MCF 10A (cell line): ENCODE results near the gene GPS2. TPM values are rescaled to one million over a fixed set of nuclear protein-coding genes. Genes with fewer than 3 reads are reported as not detected.

Source experiments
- BruUV-seq: library from RNA; stranded (reverse); fragments of 400-500 nt; replicated peaks from 2 replicates; lab custom pipeline; 2021; lab: Mats Ljungman, UMichigan
- CTCF ChIA-PET: fragments of 300-600 bp; sonication (Branson Sonifier 250); formaldehyde crosslinking; extraction: SDS; loops from one replicate; lab custom pipeline; 2021; ENCODE audit warnings: antibody characterized with exemption, inconsistent platforms; lab: Yijun Ruan, JAX
- POLR2A ChIA-PET: fragments of 300-600, 350-650 bp; sonication (Branson Sonifier 250); formaldehyde crosslinking; extraction: SDS; loops from one replicate; lab custom pipeline; 2020; ENCODE audit warnings: antibody characterized with exemption, inconsistent platforms; lab: Yijun Ruan, JAX
- DNase-seq: peaks from one replicate; pipeline ENCODE4 v3.0.0-alpha.2; 2018; ENCODE audit not compliant: unreplicated experiment
- H3K27ac Mint-ChIP-seq: one replicate; pipeline ENCODE4 v1.8.0; 2022; ENCODE audit warnings: mild to moderate bottlenecking, low read depth, mixed read lengths; ENCODE audit not compliant: unreplicated experiment
- H3K27me3 Mint-ChIP-seq: one replicate; pipeline ENCODE4 v1.8.0; 2022; ENCODE audit warnings: mixed read lengths; ENCODE audit not compliant: insufficient read depth, unreplicated experiment
- H3K36me3 Mint-ChIP-seq: one replicate; pipeline ENCODE4 v1.8.0; 2022; ENCODE audit warnings: mild to moderate bottlenecking, moderate library complexity, mixed read lengths; ENCODE audit not compliant: insufficient read depth, unreplicated experiment
- H3K4me1 Mint-ChIP-seq: one replicate; pipeline ENCODE4 v1.8.0; 2022; ENCODE audit warnings: mixed read lengths; ENCODE audit not compliant: insufficient read depth, unreplicated experiment
- H3K4me3 Mint-ChIP-seq: one replicate; pipeline ENCODE4 v1.8.0; 2022; ENCODE audit warnings: mild to moderate bottlenecking, moderate library complexity, mixed read lengths; ENCODE audit not compliant: unreplicated experiment
- H3K9me3 Mint-ChIP-seq: one replicate; pipeline ENCODE4 v1.8.0; 2022; ENCODE audit warnings: mixed read lengths; ENCODE audit not compliant: unreplicated experiment
- intact Hi-C: fragments of 100-400 bp; cut with micrococcal nuclease; formaldehyde crosslinking; loops from 2 replicates; pipeline ENCODE4 v1.14.1; 2022
- total RNA-seq: library from RNA; stranded (reverse); gene quantifications from 2 replicates; pipeline ENCODE4 v1.2.3, GENCODE V29; 2022
- TF ChIP-seq, protein P1 (sequence below): fragments of 200-600 bp; IDR thresholded peaks from one replicate; pipeline ENCODE4 v1.8.0; 2022; ENCODE audit warnings: antibody characterized with exemption, mild to moderate bottlenecking; ENCODE audit not compliant: unreplicated experiment

Gene GPS2
- total RNA-seq, 1 experiment from 2014 or later = 49.8 TPM

DNA sequence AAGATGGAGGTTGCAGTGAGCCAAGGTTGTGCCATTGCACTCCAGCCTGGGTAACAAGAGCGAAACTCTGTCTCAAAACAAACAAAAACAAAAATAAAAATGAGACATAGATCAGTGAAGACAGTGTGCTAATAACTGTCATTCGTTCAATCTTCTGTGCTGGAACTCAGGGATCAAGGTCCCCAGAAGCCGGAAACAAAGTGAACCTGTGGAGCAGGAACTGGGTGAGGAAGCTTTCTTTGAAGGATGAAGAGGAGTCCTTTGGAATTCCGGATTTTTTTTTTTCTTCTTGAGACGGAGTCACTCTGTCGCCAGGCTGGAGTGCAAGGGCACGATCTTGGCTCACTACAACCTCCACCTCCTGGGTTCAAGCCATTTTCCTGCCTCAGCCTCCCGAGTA, 35.7 kb downstream of the GPS2 start:
- DNase-seq = no peak
- Mint-ChIP-seq H3K4me3 (no peak overlapping the region), H3K4me1 (peaks cover 6% of the 10 kb centered on the region), H3K36me3 (no peaks in the 10 kb centered on the region), H3K27ac (no peak overlapping the region), H3K27me3 (no peaks in the 10 kb centered on the region), H3K9me3 (no peaks in the 10 kb centered on the region)
- ChIA-PET POLR2A (interaction anchor here (0.6 to 3.8 kb wide), 3 partner anchors 17 to 204 kb away, joined by 3 to 37 read pairs (median 4); no protein-coding TSS in a partner anchor), CTCF (interaction anchor here (0.6 to 5.2 kb wide), 7 partner anchors 10 to 492 kb away, joined by 3 to 65 read pairs (median 4); no protein-coding TSS in a partner anchor)
- no TSS peak for BruUV-seq
- intact Hi-C loops = no loop called here
- TF ChIP-seq, protein P1, sequence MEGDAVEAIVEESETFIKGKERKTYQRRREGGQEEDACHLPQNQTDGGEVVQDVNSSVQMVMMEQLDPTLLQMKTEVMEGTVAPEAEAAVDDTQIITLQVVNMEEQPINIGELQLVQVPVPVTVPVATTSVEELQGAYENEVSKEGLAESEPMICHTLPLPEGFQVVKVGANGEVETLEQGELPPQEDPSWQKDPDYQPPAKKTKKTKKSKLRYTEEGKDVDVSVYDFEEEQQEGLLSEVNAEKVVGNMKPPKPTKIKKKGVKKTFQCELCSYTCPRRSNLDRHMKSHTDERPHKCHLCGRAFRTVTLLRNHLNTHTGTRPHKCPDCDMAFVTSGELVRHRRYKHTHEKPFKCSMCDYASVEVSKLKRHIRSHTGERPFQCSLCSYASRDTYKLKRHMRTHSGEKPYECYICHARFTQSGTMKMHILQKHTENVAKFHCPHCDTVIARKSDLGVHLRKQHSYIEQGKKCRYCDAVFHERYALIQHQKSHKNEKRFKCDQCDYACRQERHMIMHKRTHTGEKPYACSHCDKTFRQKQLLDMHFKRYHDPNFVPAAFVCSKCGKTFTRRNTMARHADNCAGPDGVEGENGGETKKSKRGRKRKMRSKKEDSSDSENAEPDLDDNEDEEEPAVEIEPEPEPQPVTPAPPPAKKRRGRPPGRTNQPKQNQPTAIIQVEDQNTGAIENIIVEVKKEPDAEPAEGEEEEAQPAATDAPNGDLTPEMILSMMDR = no peak

DNA sequence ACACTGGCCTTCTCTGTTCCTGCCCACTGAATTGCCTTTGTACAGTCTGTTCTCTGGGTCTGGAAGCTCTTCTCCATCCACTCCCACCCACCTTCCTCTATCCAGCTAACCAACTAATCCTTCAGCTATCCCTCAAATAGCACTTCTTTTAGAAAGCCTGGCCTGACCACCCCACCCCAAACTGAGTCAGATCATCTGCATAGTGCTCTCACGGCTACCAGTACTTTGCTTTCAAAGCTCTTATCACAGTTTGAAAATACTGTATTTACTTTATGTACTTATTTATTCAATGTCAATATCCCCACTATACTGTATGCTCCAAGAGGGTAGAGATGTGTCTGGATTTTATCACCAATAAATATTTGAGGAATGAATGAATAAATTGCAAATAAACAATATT, 48.4 kb downstream of the GPS2 start:
- Mint-ChIP-seq H3K9me3 (no peaks in the 10 kb centered on the region), H3K4me1 (peaks cover 29% of the 10 kb centered on the region), H3K36me3 (no peaks in the 10 kb centered on the region), H3K27ac (no peak overlapping the region), H3K4me3 (no peak overlapping the region), H3K27me3 (no peaks in the 10 kb centered on the region)
- intact Hi-C loops = no loop called here
- TF ChIP-seq, protein P1 = no peak
- POLR2A ChIA-PET = interaction anchor here (1.2 kb wide), 1 partner anchor 19 kb away, joined by 4 read pairs; no protein-coding TSS in a partner anchor
- no peak for DNase-seq
- CTCF ChIA-PET = interaction anchor here (0.6 to 1.5 kb wide), 6 partner anchors 29 to 363 kb away, joined by 3 to 4 read pairs (median 3); no protein-coding TSS in a partner anchor
- BruUV-seq = no TSS peak

DNA sequence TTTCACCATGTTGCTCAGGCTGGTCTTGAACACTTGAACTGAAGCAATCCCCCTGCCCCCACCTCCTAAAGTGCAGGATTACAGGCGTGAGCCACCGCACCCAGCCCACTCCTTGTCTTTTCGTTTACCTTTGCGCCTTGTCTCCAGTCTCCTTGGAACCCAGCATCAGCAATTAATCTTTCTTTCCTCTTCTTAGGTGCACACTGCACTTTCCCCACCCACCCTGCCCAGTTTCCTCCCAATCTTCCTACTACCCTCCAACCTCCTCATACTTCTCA, 51.4 kb downstream of the GPS2 start:
- peak overlapping the region; percentile 73 for H3K4me3 Mint-ChIP-seq
- CTCF ChIA-PET = interaction anchor here (0.7 to 1.4 kb wide), 2 partner anchors 17 to 1969 kb away, joined by 3 read pairs; no protein-coding TSS in a partner anchor

More for the DNA sequence above, 51.4 kb downstream of the GPS2 start:
- no TSS peak for BruUV-seq
- Mint-ChIP-seq H3K27me3 (no peaks in the 10 kb centered on the region), H3K4me1 (peaks cover 35% of the 10 kb centered on the region), H3K36me3 (peaks cover 5% of the 10 kb centered on the region), H3K27ac (peak overlapping the region; percentile 76), H3K9me3 (no peaks in the 10 kb centered on the region)
- TF ChIP-seq, protein P1 = no peak
- DNase-seq = no peak
- POLR2A ChIA-PET = interaction anchor here (0.6 to 3.9 kb wide), 8 partner anchors 17 to 950 kb away, joined by 3 to 31 read pairs (median 4); partner anchors contain the start of genes GABARAP and SOX15
- intact Hi-C loops = no loop called here
